ENCODE data around the gene CA12.

Gene CA12

DNA sequence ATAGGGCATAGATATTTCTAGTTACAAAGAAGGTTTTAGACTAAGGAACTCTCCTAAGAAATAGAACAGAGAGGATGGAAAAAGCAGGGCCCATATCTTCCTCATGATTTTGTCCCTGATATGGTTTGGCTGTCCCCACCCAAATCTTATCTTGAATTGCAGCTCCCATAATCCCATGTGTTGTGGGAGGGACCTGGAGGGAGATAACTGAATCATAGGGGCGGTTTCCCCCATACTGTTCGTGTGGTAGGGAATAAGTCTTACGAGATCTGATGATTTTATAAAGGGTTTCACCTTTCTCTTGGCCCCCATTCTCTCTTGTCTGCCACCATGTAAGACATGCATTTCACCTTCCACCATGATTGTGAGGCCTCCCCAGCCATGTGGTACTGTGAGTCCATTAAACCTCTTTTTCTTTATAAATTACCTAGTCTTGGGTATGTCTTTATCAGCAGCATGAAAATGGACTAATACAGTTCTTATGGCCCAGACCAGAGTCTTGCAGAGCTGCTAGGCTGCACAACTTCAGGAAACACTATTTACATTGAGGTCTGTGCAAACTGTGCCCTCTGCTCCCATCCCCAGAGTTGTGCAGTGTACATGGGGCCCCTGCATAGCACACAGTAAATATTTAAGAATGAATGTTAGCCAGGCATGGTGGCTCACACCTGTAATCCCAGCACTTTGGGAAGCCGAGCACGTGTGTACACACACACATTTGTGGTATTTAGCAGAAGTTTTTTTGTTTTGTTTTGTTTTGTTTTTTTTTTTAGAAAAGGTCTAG, 20.3 kb upstream of the CA12 start:
- no peak for DNase-seq

GRCh38 chr15:63401078-63401477, 19.4 kb upstream of the CA12 start:
- peak in 1 of 2 donors; percentile 18 for DNase-seq

DNA sequence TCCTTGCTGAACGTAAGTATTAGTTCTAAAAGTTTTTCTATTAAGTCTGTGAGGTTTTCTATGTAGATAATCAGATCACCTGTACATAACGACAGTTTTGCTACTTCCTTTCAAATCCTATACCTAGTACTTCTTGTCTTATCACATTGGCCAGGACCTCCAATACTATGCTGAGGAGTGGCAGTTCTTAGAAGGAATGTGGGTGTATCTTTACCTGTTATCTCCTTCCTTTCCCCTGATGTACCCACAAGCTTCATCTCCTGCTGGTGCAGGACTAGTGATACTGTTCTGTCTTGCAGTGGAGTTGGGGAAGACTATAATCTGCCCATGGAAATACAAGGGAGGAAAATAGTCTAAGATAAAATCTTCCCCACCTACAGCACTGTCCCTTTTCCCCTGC, 16.8 kb upstream of the CA12 start:
- no peak for DNase-seq

- no peak for DNase-seq
Observed at GRCh38 chr15:63396152-63396928, 14.7 kb upstream of the CA12 start.

DNA sequence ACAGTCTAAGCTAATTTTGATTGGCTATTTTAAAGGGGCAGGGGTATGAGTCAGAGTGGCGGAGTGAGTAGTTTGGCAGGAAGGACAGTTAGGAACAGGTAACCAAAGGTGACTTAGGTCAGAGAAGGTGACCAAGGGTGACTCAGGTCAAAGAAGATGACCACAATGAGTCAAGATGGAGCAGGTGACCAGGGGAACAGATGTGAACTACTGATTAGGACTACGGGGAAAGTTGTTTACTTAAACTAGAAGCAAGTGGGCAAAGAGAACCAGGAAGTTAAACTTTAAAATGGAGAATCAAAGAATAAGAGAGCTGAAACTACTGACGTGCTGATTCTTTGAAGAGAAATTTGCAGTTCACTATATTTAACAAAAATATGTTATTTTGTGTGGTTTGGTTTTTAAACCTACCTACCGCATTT, 14.1 kb upstream of the CA12 start:
- DNase-seq, result no peak

- DNase-seq, result no peak
Observed at GRCh38 chr15:63392361-63393009, 10.8 kb upstream of the CA12 start.

GRCh38 chr15:63391669-63392360, 10.2 kb upstream of the CA12 start:
- DNase-seq, result no peak

- DNase-seq, result no peak
Observed at GRCh38 chr15:63390689-63391088, 9.0 kb upstream of the CA12 start.

DNA sequence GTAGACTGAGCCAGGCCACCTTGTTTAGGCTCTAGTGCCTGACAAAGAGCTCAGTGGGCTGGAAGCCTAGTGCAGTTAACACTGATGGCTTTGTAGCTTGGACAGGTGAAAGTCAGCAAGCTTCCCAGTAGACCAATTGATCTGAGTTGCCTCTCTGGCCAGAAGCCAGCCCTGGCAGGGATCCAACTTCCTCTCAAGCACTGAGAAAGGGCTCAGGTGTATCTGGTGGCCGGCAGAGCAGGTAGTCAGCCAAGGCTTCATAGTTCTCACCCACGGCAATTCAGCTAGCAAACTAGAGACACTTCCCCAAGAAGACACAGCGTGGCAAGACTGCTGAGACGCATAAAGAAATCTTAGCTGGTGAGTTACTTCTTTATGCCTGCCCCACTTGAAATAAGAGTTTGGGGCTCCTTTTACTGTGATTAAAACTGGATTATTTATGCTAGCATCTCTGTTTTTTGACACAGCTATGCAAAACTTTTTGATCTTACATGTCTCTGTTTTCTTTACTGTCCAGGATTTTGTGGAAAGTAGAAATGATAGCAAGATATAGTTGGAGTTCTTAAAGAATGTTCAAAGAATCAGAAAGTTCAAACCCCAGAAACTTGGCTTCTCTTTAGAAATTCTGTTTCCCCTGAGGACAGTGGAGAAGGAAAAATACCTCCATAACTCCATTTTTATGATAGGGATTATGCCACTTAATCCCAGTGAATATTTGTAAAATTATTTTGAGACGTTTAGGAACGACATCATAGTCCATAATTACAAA, 8.4 kb upstream of the CA12 start:
- no peak for DNase-seq

GRCh38 chr15:63388511-63388910, 6.9 kb upstream of the CA12 start:
- no peak for DNase-seq

DNA sequence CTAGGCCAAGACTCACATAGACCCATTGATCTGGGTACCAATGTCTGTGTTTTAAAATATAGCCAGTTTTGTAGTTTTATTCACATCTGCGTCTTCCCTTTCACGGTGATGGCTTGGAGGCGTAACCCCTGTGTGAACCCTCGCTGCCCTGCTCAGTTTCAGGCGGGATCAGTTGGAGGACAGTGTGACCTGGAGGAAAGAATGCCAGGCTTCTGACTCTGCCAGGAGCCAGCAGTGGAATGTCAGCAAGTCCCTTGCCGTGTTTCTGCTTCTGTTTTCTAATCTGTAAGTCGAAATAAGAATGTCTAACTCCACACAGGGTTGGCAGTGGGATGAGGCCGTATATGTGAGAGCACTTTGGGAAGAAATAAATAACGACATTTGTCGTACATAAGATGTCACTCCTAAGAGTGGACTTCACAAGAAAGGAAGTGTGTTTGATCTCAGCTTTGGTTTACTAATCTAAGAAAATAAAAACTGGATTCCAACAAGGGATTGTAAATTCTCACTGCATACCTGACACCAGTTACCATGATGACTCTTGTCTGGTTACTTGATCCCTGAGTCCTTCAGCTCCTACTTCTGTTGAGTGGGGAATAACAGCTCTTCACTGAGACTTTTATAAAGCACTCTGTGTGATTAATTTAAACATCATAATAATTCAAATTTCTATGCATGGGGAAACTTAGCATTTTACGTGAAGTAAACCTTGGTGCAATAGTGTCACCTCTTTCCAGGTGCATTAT, 6.3 kb upstream of the CA12 start:
- no peak for DNase-seq

- no peak for DNase-seq
Observed at GRCh38 chr15:63385911-63386531, 4.4 kb upstream of the CA12 start.

DNA sequence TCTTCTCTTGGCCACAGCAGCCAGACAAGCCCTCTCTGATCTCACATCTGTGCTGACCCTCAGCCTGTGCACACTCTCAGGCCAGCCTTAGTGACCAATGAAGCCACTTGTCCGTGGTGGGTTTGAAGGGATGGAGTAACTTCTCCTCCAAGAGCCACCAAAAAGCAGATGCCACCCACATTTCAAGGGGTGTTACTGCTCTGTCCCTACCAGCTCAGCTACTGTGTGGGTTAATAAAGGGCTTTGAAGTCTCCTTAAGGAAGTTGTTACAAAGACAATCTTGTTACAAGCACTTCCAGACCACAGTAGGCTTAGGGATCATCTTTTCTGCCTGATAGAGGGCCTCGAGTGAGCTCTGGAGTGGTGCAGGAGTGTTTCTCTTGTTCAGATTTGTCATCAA, 3.3 kb upstream of the CA12 start:
- DNase-seq, result no peak

- DNase-seq, result no peak
Observed at GRCh38 chr15:63382966-63383710, 1.5 kb upstream of the CA12 start.

- no peak for DNase-seq
Observed at GRCh38 chr15:63380808-63381282, 801 bp downstream of the CA12 start.

DNA sequence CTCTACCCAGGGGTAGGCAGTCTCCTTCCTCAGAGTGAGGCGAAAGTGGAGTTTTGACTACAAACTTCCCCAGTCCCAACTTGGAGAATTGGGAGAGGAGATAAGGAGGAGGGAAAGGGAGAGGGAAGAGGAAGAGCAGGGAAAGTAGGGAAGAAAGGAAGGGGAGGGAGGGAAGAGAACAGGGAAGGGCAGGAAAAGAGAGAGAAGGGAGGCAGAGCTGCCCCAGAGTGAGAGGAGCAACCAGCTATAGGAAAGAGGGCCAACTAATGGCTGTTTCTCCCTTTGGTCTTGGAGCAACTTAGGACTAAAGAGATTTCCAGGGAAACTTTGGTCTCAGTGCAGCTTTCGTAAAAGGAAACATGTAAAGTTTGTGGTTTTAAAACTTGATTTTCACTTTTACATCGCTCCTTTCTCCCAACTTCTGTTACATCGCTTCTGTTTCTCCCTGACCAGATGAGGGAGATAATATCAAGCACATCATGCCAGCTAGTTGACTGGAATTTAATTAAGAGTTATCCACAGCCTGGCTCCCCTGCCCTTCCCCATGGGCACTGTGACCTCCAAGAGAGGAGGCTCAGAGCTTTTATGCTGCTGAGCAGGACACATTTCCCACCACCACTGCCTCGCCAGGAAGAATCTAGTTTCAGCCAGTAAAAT, 1.4 kb downstream of the CA12 start:
- no peak for DNase-seq

GRCh38 chr15:63379492-63380150, 2.0 kb downstream of the CA12 start:
- no peak for DNase-seq

DNA sequence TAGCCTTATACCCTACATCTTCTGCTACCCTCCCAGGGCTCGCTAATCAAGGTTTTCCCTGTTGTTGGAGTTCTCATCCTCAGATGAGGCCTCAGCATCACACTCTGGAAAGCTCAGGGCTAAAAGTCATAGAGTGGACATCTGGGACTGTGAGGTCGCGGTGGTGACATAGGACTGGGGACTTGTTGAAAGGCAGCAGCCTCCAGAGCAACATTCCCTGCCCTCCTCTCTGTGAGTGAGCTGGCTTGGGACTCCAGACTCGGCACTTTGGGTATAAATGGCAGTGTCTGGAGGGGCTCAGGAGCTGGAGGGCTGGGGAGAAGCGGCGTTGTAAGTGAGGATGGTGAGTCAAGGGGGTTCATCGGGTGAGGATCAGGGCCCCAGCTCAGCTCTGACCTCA, 2.7 kb downstream of the CA12 start:
- no peak for DNase-seq

Data from stimulated activated CD4-positive, alpha-beta T cell treated with anti-CD3 and anti-CD28 coated beads, Interleukin-2, amount 100 ng/mL, for 48 hours (primary cell).